ENCODE results near the gene DLL3.

Gene DLL3

DNA sequence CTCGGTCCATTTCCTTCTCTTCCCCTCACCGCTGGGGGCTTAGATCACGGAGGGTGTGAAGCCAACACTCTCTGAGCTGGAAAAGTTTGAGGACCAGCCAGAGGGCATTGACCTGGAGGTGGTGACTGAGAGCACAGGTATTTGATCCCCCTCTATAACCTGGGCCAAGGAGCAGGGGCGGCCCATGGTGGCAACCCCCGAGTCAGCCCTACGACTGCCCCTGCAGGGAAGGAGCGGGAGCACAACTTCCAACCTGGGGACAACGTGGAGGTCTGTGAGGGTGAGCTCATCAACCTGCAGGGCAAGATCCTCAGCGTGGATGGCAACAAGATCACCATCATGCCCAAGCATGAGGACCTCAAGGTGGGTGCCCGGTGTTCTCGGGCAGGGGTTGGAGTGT lies 29.7 kb upstream of the DLL3 start:
- TF ChIP-seq CTCF (IDR thresholded peaks at IDR 0.05; ENCODE audit: low read depth, low read length): no peak
- DNase-seq (ENCODE audit: low read depth, low spot score): no peak
- in situ Hi-C loops (cut with HindIII; ENCODE audit: low sequenced_read_pairs): no loop called here
- H3K4me3 ChIP-seq (ENCODE audit: low read depth, low read length): no peak overlapping the region

DNA sequence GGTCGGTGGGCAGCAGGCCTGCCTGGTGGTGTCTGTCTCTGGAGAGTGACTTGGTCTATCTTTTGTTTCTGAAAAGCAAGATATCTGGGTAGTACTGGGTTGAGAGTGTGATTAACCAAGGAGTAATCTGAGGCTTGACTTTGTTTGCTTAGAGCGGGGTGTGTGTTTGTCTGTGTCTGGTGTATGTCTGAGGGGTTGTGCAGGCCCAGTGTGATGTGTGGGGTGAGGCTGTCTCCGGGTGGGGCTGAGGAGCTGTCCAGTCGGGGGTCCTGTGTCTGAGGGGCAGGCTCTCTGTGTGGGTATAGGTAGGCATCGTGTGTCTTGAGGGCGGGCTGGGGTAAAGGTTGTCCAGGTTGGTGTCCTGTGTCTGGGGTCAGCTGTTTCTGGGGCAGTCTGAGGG lies 29.2 kb upstream of the DLL3 start:
- no peak for TF ChIP-seq CTCF (IDR thresholded peaks at IDR 0.05; ENCODE audit: low read depth, low read length)
- in situ Hi-C loops (cut with HindIII; ENCODE audit: low sequenced_read_pairs): no loop called here
- DNase-seq (ENCODE audit: low read depth, low spot score): no peak
- no peak overlapping the region for H3K4me3 ChIP-seq (ENCODE audit: low read depth, low read length)

GRCh38 chr19:39470724-39471339 lies 27.9 kb upstream of the DLL3 start:
- DNase-seq (ENCODE audit: low read depth, low spot score): no peak
- TF ChIP-seq CTCF (IDR thresholded peaks at IDR 0.05; ENCODE audit: low read depth, low read length): no peak
- H3K4me3 ChIP-seq (ENCODE audit: low read depth, low read length): no peak overlapping the region
- in situ Hi-C loops (cut with HindIII; ENCODE audit: low sequenced_read_pairs): no loop called here

DNA sequence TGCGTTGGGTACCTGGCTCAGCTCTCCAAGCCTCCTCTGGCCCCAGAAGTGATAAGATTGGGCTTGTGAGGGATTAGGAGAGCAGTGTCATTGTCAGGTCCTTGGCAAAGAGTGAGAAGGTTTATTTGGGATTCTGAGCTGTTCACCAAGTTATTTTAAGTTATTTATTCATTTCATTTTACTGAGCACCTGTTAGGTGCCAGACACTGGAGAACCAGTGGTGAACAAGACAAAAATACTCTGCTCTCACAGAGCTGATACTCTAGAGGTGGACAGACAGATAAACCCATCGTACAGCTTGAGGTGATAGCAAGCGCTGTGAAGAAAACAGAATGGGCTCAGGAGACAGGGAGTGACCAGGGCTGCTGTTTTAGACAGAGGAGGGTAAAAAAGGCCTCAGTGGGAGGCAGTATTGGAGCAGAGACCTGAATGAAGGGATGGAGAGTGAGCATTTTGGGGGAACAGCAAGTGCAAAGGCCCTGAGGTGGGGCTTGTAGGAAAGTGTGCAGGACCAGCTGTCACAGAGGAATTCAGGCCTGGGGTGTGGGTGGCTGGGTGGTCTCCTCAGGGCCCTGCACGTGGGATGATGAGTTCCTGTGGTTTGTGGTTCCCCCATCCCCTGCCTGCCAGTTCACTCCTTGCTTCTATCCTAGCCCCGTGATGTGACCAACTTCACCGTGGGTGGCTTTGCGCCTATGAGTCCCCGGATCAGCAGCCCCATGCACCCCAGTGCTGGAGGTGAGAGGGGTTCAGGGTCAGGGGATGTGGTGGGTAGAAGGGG lies 26.8 kb upstream of the DLL3 start:
- no peak for TF ChIP-seq CTCF (IDR thresholded peaks at IDR 0.05; ENCODE audit: low read depth, low read length)
- no peak for DNase-seq (ENCODE audit: low read depth, low spot score)
- no peak overlapping the region for H3K4me3 ChIP-seq (ENCODE audit: low read depth, low read length)
- in situ Hi-C loops (cut with HindIII; ENCODE audit: low sequenced_read_pairs): no loop called here

DNA sequence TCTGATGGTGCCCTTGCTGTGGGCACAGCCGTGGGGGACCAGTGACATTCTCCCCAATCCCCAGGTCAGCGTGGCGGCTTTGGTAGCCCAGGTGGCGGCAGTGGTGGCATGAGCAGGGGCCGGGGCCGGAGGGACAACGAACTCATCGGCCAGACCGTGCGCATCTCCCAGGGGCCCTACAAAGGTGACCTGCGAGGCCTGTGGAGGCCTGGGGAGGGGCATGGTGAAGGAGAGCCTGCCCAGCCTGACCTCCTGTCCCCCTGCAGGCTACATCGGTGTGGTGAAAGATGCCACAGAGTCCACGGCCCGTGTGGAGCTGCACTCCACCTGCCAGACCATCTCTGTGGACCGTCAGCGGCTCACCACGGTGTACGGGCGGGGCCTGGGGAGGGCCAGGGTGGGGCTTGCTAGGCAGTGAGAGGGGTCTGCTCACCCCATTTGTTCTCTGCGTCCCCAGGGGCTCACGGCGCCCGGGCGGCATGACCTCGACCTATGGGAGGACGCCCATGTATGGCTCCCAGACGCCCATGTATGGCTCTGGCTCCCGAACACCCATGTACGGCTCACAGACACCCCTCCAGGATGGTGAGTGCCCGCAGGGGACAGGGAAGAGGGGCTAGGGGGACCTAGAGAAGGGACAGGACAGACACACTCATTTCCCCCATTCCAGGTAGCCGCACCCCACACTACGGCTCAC lies 25.9 kb upstream of the DLL3 start:
- in situ Hi-C loops (cut with HindIII; ENCODE audit: low sequenced_read_pairs): no loop called here
- TF ChIP-seq CTCF (IDR thresholded peaks at IDR 0.05; ENCODE audit: low read depth, low read length): no peak
- H3K4me3 ChIP-seq (ENCODE audit: low read depth, low read length): no peak overlapping the region
- no peak for DNase-seq (ENCODE audit: low read depth, low spot score)

- no peak overlapping the region for H3K4me3 ChIP-seq (ENCODE audit: low read depth, low read length)
- in situ Hi-C loops (cut with HindIII; ENCODE audit: low sequenced_read_pairs): no loop called here
- TF ChIP-seq CTCF (IDR thresholded peaks at IDR 0.05; ENCODE audit: low read depth, low read length): no peak
- no peak for DNase-seq (ENCODE audit: low read depth, low spot score)
Observed at GRCh38 chr19:39473443-39473960, 25.2 kb upstream of the DLL3 start.

Measured in astrocyte of the spinal cord (primary cell).